Ecto neural progenitor cell (in vitro differentiated cells): ENCODE results near the gene PRKCE.
A peak's percentile ranks its signal among the peaks of the same experiment; 100 is the strongest.

ENCODE experiments used
- DNase-seq: peaks from one replicate; pipeline ENCODE4 v3.0.0-alpha.2; 2018; ENCODE audit warnings: low spot score

PRKCE gene

DNA sequence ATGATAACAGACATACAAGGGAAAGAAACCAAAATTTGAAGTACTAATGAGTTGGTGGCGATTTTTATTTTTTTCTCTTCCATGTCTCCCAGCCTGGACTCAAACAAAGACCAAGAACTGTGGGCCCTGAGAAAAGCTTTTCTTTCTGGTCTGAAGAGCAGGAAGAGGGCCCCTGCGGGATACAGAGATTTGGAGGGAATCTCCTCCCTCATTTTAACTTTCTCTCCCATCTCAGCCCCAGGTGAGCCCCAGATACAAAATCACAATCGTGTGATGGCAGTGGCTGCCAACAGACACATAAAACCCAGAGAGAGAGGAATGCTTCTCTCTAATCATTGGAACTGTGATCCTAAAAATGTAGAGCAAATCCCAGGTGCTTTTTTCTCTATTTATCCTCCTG is 19.5 kb upstream of the PRKCE start:
- no peak for DNase-seq

GRCh38 chr2:45634223-45634622 is 17.3 kb upstream of the PRKCE start:
- no peak for DNase-seq

DNA sequence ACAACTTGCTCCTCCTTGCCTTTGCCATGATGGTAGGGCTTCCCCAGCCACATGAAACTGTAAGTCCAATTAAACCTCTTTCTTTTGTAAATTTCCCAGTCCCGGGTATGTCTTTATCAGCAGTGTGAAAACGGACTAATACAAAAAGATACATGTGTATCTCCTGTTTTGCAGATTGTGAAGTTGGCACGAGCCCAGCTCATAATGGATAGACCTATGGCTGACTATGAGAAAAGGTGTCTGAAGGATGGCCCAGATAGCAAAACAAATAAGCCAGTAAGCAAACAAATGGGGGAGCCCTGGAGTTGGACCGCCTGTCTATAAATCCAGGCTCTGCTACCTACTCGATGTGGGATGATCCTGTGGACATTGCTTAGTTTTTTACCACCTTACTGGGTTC is 15.5 kb upstream of the PRKCE start:
- DNase-seq = no peak

- no peak for DNase-seq
Measured at GRCh38 chr2:45637440-45637839, 14.0 kb upstream of the PRKCE start.

DNA sequence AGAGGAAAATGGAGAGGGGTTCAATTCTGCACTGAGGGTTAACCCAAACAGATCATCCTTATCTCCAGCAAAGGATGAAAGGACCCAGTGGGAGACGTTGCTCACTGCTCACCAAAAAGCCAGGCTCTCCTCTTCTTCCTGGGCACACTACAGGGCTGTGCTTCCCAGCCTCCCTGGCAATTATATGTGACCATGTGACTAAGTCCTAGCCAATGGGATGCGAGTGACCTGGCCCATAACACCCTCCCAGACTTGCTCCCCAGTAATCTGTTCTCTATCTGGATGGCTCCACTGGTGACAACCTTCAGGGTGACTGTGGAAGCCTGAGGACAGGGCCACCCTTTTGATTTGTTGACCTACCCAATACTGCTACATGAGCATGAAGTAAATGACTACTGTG is 10.9 kb upstream of the PRKCE start:
- no peak for DNase-seq

GRCh38 chr2:45643095-45643494 is 8.4 kb upstream of the PRKCE start:
- DNase-seq = no peak

DNA sequence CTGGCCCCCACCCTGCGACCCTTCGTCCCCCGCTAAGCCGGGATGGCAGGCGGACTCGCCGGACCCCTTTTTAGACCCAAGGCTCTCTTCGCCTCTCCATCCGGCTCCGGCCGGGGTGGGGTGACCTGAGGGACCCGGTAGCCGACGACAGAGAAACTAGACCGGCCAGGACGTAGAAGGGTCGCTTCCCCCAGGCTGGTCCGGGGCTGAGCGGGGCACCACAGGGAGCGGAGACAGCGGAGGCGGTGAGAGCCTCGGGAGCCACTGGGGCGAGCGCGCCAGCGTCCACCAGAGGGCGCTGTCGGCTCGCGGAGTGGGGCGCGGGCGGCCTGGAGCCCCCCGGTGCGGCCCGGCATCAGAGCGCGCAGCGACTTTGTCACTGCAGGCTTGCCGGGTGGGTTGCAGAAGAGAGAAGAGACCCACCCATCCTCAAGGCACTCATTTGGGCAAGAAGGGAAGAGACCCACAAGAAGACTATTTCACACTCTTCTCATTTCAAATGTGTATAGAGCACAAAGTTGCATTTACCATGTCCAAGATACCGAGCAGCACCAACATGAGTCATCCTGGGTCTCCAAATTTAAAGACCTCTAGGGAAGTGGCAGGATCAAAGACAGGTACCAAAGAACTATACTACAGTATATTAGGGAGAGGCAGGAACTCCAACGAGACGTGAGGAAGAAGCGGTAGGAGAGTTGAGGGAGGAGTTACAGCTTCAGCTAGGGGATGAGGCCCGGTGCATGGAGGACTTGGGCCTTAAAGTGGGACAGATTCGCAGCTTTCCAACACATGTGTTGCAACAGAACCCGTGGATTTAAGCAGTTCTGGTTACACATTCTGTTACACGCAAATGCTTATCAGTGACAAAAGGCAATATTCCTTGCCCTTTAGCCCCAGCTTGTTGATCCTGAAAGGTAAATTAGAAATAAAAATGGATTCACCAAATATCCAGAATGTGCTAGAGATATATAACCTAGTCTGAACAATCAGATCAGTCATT is 7.6 kb upstream of the PRKCE start:
- DNase-seq = peak; percentile 88

GRCh38 chr2:45646289-45646688 is 5.2 kb upstream of the PRKCE start:
- no peak for DNase-seq

GRCh38 chr2:45647356-45647755 is 4.1 kb upstream of the PRKCE start:
- DNase-seq = no peak

DNA sequence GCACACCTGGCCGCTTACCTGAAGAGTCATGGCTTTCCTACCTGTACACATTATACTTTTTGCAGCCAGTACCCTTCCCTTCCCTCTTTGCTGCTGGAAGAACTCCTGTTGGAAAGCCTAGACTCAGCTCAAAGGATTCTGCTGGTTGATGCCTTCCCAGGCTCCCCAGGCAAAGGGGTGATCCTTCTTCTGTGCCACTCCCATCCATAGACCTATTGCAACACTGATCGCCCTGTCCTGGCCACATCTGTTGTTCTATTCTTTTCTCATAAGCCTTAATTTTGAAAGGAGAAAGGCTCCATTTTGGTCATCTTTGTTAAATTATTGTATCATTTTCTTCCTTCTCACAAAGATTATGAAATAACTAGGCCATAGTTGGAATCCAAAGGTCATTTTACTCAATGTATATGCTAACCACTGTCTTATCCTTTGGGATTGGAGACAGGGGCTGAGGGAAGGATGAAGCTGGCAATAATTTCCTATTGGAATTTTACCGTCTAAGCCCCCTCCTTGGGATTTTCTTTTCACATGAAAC is 3.4 kb upstream of the PRKCE start:
- DNase-seq = no peak

DNA sequence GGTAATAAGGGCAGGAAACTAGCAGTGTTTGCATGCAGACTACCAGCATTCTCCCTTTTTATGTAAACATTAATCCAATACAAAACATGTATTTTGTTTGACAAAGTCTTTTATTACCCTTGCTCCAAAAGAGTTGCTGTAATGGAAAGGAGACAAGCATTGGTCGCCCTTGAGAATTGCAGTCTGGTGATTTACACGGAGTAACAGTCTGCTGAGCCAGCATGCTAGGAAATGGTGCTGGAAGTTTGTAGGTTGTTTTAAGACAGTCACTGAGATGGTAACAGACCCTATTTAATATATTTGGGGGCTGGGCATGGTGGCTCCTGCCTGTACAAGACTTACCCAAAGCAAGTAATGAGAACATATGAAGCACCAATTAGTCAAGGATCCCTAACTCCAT is 2.8 kb upstream of the PRKCE start:
- DNase-seq = no peak

DNA sequence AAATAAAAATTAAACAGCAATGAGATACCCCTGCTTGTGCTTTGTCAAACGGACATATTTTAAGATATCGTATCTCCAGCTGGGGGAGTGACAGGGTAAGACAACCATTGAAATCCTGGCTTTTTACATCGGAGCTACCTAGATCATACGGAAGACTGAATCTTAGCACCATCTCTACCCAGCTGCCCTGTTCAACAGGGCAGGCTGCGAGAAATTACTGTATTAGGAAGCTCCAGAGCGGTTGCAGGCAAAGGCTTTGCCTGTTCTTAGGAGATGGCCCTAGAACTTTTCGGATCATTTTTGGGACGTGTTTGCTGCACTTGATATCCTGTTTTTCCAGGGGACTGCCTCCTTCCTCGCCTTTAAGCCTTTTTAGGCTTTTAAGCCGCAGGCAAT is 2.0 kb upstream of the PRKCE start:
- DNase-seq = no peak

DNA sequence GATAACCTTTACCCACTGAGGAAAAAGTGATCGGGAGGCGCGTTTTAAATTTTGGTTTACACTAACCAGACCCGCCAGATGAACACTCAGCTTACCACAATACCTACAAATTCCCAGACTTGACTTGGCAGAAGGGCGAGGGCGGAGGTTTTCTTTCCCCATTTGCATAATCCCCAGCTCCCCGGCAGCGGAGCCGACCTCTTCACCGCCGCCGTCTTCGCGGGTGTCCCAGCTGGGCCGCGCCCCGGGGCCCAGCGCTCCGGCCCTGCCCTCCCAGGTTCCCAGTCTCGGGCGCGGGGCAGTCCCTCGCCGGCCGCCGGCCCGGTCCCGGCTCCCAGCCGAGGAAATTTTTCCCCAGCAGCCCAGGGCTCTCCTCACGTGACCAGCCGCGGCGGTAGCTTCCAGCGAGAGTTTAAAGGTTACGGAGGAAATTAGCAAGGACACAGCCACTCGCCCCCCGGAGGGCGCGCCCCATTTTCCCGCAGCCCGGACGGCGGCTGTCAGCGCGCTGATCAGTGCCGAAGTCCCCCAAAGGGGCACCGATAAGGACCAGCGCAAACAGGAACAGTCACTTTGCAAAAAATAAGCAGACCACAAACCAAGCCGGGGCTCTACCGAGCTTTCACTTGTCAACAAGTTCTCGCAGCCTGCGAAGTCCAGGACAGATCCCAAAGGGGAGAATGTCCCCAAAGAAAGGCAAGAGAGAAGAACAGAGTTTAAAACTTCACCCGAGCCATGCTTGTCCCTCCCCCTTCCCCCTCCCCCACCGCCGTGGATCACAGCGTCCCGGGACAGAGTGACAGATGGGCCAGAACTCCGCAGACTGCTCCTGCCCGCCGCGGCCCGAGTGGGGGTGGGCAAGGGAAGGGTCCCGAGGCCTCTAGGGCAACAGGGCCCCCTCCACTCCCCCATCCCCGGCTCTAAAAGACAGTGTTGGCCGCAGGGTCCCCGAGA is 1.3 kb upstream of the PRKCE start:
- DNase-seq = peak; percentile 81

DNA sequence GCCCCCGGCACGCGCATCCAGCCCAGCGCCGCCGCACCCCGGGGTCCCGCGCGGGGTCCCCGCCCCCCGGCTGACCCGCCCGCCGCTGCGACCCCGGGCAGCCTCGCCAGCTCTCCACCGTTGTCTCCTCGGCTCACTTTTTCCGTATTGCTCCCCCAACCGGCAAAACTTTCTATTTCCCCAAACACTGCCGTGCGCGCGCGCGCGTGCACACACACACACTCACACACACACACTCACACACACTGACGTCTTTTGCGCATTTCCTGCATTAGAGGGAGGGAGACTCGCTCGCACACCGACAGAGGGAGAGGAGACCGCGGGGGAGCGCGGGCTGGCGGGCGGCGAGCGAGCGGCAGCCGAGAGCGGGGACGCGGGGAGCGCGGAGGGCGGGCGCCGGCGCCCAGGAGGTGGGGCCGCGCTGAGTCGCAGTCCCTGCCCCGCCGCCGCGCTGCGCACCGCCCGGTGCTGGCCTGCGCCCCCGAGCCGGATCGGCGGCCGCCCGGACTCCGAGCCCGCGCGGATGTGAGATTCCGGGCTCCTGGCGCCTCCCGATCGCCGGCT is 542 bp upstream of the PRKCE start:
- peak; percentile 88 for DNase-seq

GRCh38 chr2:45652090-45653031 is 886 bp downstream of the PRKCE start:
- peak; percentile 65 for DNase-seq

DNA sequence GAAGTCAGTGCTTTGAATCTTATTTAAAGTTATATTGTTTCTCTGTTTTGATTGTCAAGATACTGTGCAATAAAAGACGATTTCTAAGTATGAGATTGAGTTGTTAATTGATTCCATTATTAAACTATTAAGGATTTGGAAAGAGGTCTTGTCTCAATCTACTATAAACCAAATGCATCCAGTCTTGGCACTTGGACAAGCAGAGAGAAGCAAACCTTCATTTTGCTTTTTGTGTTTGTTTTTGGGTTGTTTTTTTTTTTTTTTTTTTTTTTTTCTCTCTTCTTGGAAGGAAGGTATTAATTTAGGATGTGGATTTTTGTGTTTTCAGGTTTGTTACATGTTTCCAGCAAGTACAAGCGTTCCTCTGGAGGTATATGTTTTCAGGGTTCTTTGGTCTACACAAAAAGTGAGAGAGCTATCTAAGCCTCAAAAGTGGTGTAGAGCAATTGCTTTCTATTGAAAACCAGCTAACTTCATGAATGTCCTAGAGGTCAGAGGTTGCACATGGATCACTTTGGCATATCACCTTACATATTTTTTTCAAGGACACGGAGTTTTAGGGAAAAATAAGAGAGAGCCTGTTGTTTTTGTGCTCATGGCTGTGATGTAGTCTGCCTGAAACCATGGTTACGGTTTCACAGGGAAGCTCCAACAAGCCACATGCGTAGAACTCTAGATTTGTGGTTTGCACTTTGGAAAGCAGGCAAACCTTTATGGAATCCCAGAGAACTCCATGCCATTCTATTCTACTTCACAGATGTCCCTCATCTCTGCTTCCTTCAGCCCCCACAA is 1.8 kb downstream of the PRKCE start:
- no peak for DNase-seq

DNA sequence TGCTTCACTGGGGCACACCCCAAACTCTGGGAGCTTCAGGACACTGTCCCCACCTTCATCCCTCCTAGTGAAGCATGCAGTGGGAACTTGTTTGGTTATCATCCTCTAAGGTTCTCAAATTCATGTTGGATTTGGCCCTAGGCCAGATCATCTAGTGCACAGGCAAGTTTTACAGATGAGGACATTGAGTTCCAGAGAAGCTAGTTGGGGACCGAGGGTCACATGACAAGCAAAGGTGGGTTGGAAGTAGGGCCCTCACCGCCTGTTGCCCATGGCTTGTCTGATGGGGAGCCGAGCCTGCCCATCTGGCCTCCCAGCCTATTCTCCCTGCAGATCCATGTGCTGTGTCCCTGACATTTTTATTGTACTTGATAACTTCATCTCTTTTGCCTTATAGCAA is 2.8 kb downstream of the PRKCE start:
- no peak for DNase-seq

- no peak for DNase-seq
Measured at GRCh38 chr2:45661828-45662227, 10.4 kb downstream of the PRKCE start.

GRCh38 chr2:45664635-45665261 is 13.3 kb downstream of the PRKCE start:
- no peak for DNase-seq

DNA sequence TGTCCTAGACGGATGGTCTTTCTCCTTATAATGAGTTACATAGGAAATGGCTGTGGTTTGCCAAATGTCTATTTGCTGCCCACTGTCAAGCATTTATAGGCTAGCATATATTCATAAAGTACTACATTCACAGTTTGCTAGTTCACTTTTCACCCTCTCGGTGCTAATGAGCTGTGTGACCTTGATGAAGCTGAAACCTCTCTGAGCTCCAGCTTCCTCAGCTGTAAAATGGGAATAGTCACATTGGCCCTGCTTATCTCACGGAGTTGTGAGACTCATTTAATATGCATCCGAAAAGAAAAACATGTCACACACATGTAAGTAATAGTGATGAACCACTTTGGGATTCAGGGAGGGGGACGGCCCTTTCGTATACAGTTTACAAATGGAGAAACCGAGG is 17.0 kb downstream of the PRKCE start:
- no peak for DNase-seq
